Measurements from ENCODE around the gene CD44. TPM values are rescaled to one million over a fixed set of nuclear protein-coding genes. Genes with fewer than 3 reads are reported as not detected.

CD44 gene
- total and polyA plus RNA-seq, 10 of the 15 experiments (the other 5 are each of a cell fraction or from before 2014, with no cell fraction given): 57.1 to 293 (median 120) TPM

DNA sequence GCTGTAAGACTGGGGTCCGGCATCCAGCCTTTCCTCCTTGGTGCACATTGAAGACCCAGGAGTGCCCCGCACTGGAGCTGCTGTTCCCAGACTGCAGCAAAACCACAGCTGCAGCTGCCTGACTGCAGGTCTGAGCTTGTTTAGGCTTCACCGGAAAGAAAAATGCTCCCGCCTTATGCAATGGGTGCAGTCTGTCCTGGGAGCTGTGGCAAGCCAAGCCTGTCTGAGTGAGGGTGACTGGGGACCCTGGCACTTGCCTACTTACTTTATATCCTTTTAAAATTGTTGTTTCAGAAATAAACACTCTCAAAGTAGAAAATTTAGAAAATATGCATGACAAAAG, 23.3 kb upstream of the CD44 start:
- 91% methylated on average over 4 of the region's 4 CpGs for WGBS (ENCODE audit: insufficient coverage, insufficient replicate concordance, low lambda C conversion rate, missing lambda C conversion rate)
- no peak overlapping the region for H3K4me2 ChIP-seq (ENCODE audit: control insufficient read depth, insufficient read depth)
- no peak overlapping the region for H2AFZ ChIP-seq (ENCODE audit: control insufficient read depth, low read depth, low read length)
- no peaks in the 10 kb centered on the region for H3K79me2 ChIP-seq (ENCODE audit: control insufficient read depth, insufficient read depth, low read length)
- ChIA-PET RAD21 (ENCODE audit: unreplicated experiment) (no interaction called here), CTCF (interaction anchor here (0.8 to 1.4 kb wide), 3 partner anchors 51 to 190 kb away, joined by 3 to 4 read pairs (median 3); no protein-coding TSS in a partner anchor), SMC1A (ENCODE audit: uncharacterized antibody, unreplicated experiment) (interaction anchor here (1.0 to 2.1 kb wide), 5 partner anchors 11 to 106 kb away, joined by 3 to 11 read pairs (median 3); no protein-coding TSS in a partner anchor), POLR2A (interaction anchor here (0.6 kb wide), 1 partner anchor 84 kb away, joined by 9 read pairs; no protein-coding TSS in a partner anchor)
- no peak overlapping the region for H3K27ac ChIP-seq (ENCODE audit: control insufficient read depth, insufficient read depth)
- intact Hi-C loops (cut with micrococcal nuclease; ENCODE audit: unreplicated experiment) (no loop called here), in situ Hi-C loops (cut with MboI) (no loop called here)
- DNase-seq (ENCODE audit: low read depth, low spot score): no peak
- no peak overlapping the region for H3K9ac ChIP-seq (ENCODE audit: control insufficient read depth, insufficient read depth, low read length)
- BruUV-seq (replicated peaks): no TSS peak
- H3K4me3 ChIP-seq: no peak overlapping the region
- H4K20me1 ChIP-seq (ENCODE audit: control insufficient read depth, insufficient read depth): no peaks in the 10 kb centered on the region
- ATAC-seq: no peak
- no peaks in the 10 kb centered on the region for H3K27me3 ChIP-seq (replicated peaks in 1 of 2; ENCODE audit: control insufficient read depth in 2 of 2, insufficient read depth in 2 of 2, low read length in 1 of 2)
- no peaks in the 10 kb centered on the region; the same call in 2 of the 3 replicates for H3K9me3 ChIP-seq (replicated peaks; ENCODE audit: control insufficient read depth, insufficient read depth, low read length)
- H3K4me1 ChIP-seq (ENCODE audit: control insufficient read depth, insufficient read depth, low read length): peaks cover 50% of the 10 kb centered on the region
- H3K36me3 ChIP-seq (ENCODE audit: control insufficient read depth in 2 of 2, insufficient read depth in 2 of 2, low read length in 1 of 2): no peaks in the 10 kb centered on the region
- TF ChIP-seq MEF2A (IDR thresholded peaks at IDR 0.05; ENCODE audit: insufficient read depth, low read depth, low read length): no peak
- no peak for TF ChIP-seq HDAC2 (IDR thresholded peaks at IDR 0.05)
- TF ChIP-seq RUNX3 (IDR thresholded peaks at IDR 0.05; ENCODE audit: low read length): 0 out of 2 replicates have a peak, but pooled peaks have one; percentile 11
- no peak for TF ChIP-seq HDGF (IDR thresholded peaks at IDR 0.05)
- TF ChIP-seq, protein P1, sequence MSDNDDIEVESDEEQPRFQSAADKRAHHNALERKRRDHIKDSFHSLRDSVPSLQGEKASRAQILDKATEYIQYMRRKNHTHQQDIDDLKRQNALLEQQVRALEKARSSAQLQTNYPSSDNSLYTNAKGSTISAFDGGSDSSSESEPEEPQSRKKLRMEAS (IDR thresholded peaks at IDR 0.05; ENCODE audit: low read depth, low read length): no peak
- no peak for TF ChIP-seq HDAC6 (IDR thresholded peaks at IDR 0.05; ENCODE audit: unreplicated experiment)
- TF ChIP-seq, protein P2, sequence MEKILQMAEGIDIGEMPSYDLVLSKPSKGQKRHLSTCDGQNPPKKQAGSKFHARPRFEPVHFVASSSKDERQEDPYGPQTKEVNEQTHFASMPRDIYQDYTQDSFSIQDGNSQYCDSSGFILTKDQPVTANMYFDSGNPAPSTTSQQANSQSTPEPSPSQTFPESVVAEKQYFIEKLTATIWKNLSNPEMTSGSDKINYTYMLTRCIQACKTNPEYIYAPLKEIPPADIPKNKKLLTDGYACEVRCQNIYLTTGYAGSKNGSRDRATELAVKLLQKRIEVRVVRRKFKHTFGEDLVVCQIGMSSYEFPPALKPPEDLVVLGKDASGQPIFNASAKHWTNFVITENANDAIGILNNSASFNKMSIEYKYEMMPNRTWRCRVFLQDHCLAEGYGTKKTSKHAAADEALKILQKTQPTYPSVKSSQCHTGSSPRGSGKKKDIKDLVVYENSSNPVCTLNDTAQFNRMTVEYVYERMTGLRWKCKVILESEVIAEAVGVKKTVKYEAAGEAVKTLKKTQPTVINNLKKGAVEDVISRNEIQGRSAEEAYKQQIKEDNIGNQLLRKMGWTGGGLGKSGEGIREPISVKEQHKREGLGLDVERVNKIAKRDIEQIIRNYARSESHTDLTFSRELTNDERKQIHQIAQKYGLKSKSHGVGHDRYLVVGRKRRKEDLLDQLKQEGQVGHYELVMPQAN (conservative IDR thresholded peaks at IDR 0.05): no peak
- no peak for TF ChIP-seq SRF (IDR thresholded peaks at IDR 0.05; ENCODE audit: low read depth in 2 of 2, low read length in 2 of 2)
- no peak for FAIRE-seq

All from GM12878 (cell line).